HepG2 (cell line): ENCODE data around the gene UNC93A. TPM values are rescaled to one million over a fixed set of nuclear protein-coding genes. Genes with fewer than 3 reads are reported as not detected.

Experiments used
- ARID4A ChIP-seq: sonication (generic); formaldehyde crosslinking; IDR thresholded peaks from 2 replicates; pipeline ENCODE4 v1.5.0; 2020; ENCODE audit warnings: mild to moderate bottlenecking, missing genetic modification reagents, borderline replicate concordance
- ATM ChIP-seq: fragments of 450-650 bp; IDR thresholded peaks from 2 replicates; pipeline ENCODE4 v1.7.1; 2017; ENCODE audit warnings: mild to moderate bottlenecking, borderline replicate concordance
- BORCS8-MEF2B ChIP-seq: sonication (generic); formaldehyde crosslinking; IDR thresholded peaks from 2 replicates; pipeline ENCODE4 v1.8.0; 2022; ENCODE audit warnings: mild to moderate bottlenecking, missing genetic modification reagents
- HINFP ChIP-seq: sonication (generic); formaldehyde crosslinking; IDR thresholded peaks from 2 replicates; pipeline ENCODE4 v1.4.0; 2020; ENCODE audit warnings: low read depth, mild to moderate bottlenecking, missing genetic modification reagents
- MEIS1 ChIP-seq: sonication (generic); formaldehyde crosslinking; IDR thresholded peaks from 2 replicates; pipeline ENCODE4 v1.9.0; 2021; ENCODE audit warnings: mild to moderate bottlenecking, missing genetic modification reagents, moderate library complexity, borderline replicate concordance
- NCOA5 ChIP-seq: sonication (generic); formaldehyde crosslinking; IDR thresholded peaks from 2 replicates; pipeline ENCODE4 v1.4.0; 2020; ENCODE audit warnings: missing genetic modification reagents
- SETDB1 ChIP-seq: sonication (generic); formaldehyde crosslinking; IDR thresholded peaks from 2 replicates; pipeline ENCODE4 v1.5.1; 2020; ENCODE audit warnings: missing genetic modification reagents, mild to moderate bottlenecking, borderline replicate concordance
- SIX4 ChIP-seq: sonication (generic); formaldehyde crosslinking; IDR thresholded peaks from 2 replicates; pipeline ENCODE4 v1.4.0; 2020; ENCODE audit warnings: missing genetic modification reagents
- TEAD3 ChIP-seq: optimal IDR thresholded peaks from 2 replicates; pipeline ENCODE3; 2016; ENCODE audit warnings: borderline replicate concordance
- TGIF2 ChIP-seq: IDR thresholded peaks from 2 replicates; pipeline ENCODE4 v1.6.1; 2016; ENCODE audit warnings: control low read depth, missing compliant biosample characterization
- TMF1 ChIP-seq: sonication (generic); formaldehyde crosslinking; IDR thresholded peaks from 2 replicates; pipeline ENCODE4 v1.8.1; 2022; ENCODE audit warnings: low read depth, missing genetic modification reagents
- ZBTB34 ChIP-seq: sonication (generic); formaldehyde crosslinking; IDR thresholded peaks from 2 replicates; pipeline ENCODE4 v1.8.0; 2022; ENCODE audit warnings: mild to moderate bottlenecking, missing genetic modification reagents
- ZBTB38 ChIP-seq: sonication (generic); formaldehyde crosslinking; IDR thresholded peaks from 2 replicates; pipeline ENCODE4 v1.5.1; 2020; ENCODE audit warnings: mild to moderate bottlenecking, missing genetic modification reagents
- ZNF263 ChIP-seq: sonication (generic); formaldehyde crosslinking; IDR thresholded peaks from 2 replicates; pipeline ENCODE4 v1.4.0; 2020; ENCODE audit warnings: missing genetic modification reagents
- ZNF614 ChIP-seq: IDR thresholded peaks from 2 replicates; pipeline ENCODE4 v1.6.1; 2018; ENCODE audit warnings: missing biosample characterization, missing genetic modification reagents, inconsistent platforms, borderline replicate concordance
- ZNF687 ChIP-seq: sonication (generic); formaldehyde crosslinking; IDR thresholded peaks from 2 replicates; pipeline ENCODE4 v1.5.1; 2020; ENCODE audit warnings: mild to moderate bottlenecking, missing genetic modification reagents, moderate library complexity
- ZNF747 ChIP-seq: sonication (generic); formaldehyde crosslinking; IDR thresholded peaks from 2 replicates; pipeline ENCODE4 v1.8.1; 2023; ENCODE audit warnings: missing genetic modification reagents, mild to moderate bottlenecking, borderline replicate concordance
- ZSCAN25 ChIP-seq: sonication (generic); formaldehyde crosslinking; IDR thresholded peaks from 2 replicates; pipeline ENCODE4 v1.8.0; 2022; ENCODE audit warnings: mild to moderate bottlenecking, missing genetic modification reagents
- polyA plus RNA-seq, 8 experiments: library from polyadenylated mRNA; depleted of rRNA in 3 of 8; stranded (reverse) in 7 of 8; unstranded in 1 of 8; fragments of >200 nt; fragmentation: Illumina TruSeq in 4 of 8; extraction: Trizol in 4 of 8; gene quantifications; 2 replicates each; pipeline versions ENCODE4 v1.2.1 to v1.2.3, GENCODE V29; 2011 to 2016; ENCODE audit warnings: low read depth in 4 of 8, missing spikeins in 1 of 8, mixed read lengths in 1 of 8; ENCODE audit not compliant: insufficient read depth in 1 of 8
- total RNA-seq, 5 experiments: library from RNA; depleted of rRNA; stranded (reverse); fragments of >200 nt; fragmentation: Illumina TruSeq; extraction: Trizol; gene quantifications; 2 replicates each; pipeline ENCODE4 v1.2.3, GENCODE V29; 2016; ENCODE audit warnings: low read depth in 1 of 5

The UNC93A gene
- total and polyA plus RNA-seq, 2 of the 13 experiments (the other 11 are each of a cell fraction or from before 2014, with no cell fraction given): 11.0 to 42.7 TPM

GRCh38 chr6:167314180-167314821 lies 23.2 kb downstream of the UNC93A start (continued):
- TF ChIP-seq ARID4A (CRISPR knock-in tag) (no peak), ZBTB38 (CRISPR knock-in tag) (0 out of 2 replicates have a peak, but pooled peaks have one; percentile 19), BORCS8-MEF2B (CRISPR knock-in tag) (no peak), HINFP (CRISPR knock-in tag) (no peak), SETDB1 (no peak), ZNF747 (CRISPR knock-in tag) (no peak), TMF1 (0 out of 2 replicates have a peak, but pooled peaks have one; percentile 19), ZSCAN25 (CRISPR knock-in tag) (no peak), SIX4 (CRISPR knock-in tag) (no peak), ATM (no peak), TEAD3 (CRISPR knock-in tag) (no peak), TGIF2 (CRISPR knock-in tag) (no peak), MEIS1 (no peak), ZNF687 (CRISPR knock-in tag) (peak; percentile 64), ZNF614 (CRISPR knock-in tag) (no peak), ZNF263 (no peak), ZBTB34 (CRISPR knock-in tag) (no peak), NCOA5 (CRISPR knock-in tag) (no peak)
